GM13977 (cell line): Measurements from ENCODE around the gene CDA.

ENCODE experiments used
- DNase-seq: peaks from one replicate; pipeline ENCODE4 v3.0.0; 2012; ENCODE audit warnings: low spot score
- CTCF ChIP-seq: IDR thresholded peaks from 2 replicates; pipeline ENCODE4 v1.5.1; 2012; ENCODE audit warnings: mild to moderate bottlenecking, control low read depth; ENCODE audit not compliant: insufficient read depth; ENCODE audit errors: extremely low read depth, missing control alignments
- in situ Hi-C: fragments of 300-500 bp; cut with MboI; formaldehyde crosslinking; loops from one replicate; pipeline ENCODE4 v1.12.0; 2022; ENCODE audit warnings: low sequenced_read_pairs, low pct_unique_long_range_greater_than_20kb, mixed read lengths, inconsistent platforms; ENCODE audit not compliant: unreplicated experiment

CDA gene

GRCh38 chr1:20633190-20634064 is 44.5 kb downstream of the CDA start, which contains the start of gene PINK1:
Gene PINK1, plus strand, starts transcription at chr1:20633458. Its CDS starts 91 bp downstream, at chr1:20633549.
- TF ChIP-seq CTCF: peak; percentile 100
- in situ Hi-C loops: loop anchor here (25.0 kb wide), 1 partner anchor 96 kb away; no protein-coding TSS in a partner anchor
- DNase-seq: peak; percentile 93

GRCh38 chr1:20634065-20634593 is 45.2 kb downstream of the CDA start:
- TF ChIP-seq CTCF: no peak
- in situ Hi-C loops: loop anchor here (25.0 kb wide), 1 partner anchor 97 kb away; no protein-coding TSS in a partner anchor
- DNase-seq: no peak

GRCh38 chr1:20634594-20635084 is 45.7 kb downstream of the CDA start:
- in situ Hi-C loops: loop anchor here (25.0 kb wide), 1 partner anchor 97 kb away; no protein-coding TSS in a partner anchor
- no peak for TF ChIP-seq CTCF
- no peak for DNase-seq

GRCh38 chr1:20636785-20637347 is 48.0 kb downstream of the CDA start:
- no peak for DNase-seq
- in situ Hi-C loops: loop anchor here (25.0 kb wide), 1 partner anchor 100 kb away; no protein-coding TSS in a partner anchor
- no peak for TF ChIP-seq CTCF

- peak; percentile 84 for TF ChIP-seq CTCF
- in situ Hi-C loops: loop anchor here (25.0 kb wide), 1 partner anchor 103 kb away; no protein-coding TSS in a partner anchor
- DNase-seq: peak; percentile 80
These were observed 51.3 kb downstream of the CDA start for GRCh38 chr1:20640183-20640597.

- DNase-seq: no peak
- TF ChIP-seq CTCF: no peak
- in situ Hi-C loops: loop anchor here (25.0 kb wide), 1 partner anchor 105 kb away; no protein-coding TSS in a partner anchor
These were observed 53.1 kb downstream of the CDA start for GRCh38 chr1:20641975-20642374.
